Body of pancreas (tissue), 4 donors: ENCODE measurements around the gene PLA2G4C. TPM values are rescaled to one million over a fixed set of nuclear protein-coding genes. Genes with fewer than 3 reads are reported as not detected.

Experiments
- ATAC-seq: fragments of 150-250 bp; one replicate; pipeline ENCODE4 v1.9.1; 2016
- DNase-seq, 4 donors: peaks; one replicate each; pipeline ENCODE4 v3.0.0-alpha.2; 2019
- H3K27ac ChIP-seq, 4 donors: fragments of 200-600 bp; sonication (generic); 1 replicate in 3 of 4; 2 replicates in 1 of 4; pipeline versions ENCODE4 v1.5.1 to v1.6.1; 2016 to 2019; ENCODE audit warnings: mild to moderate bottlenecking in 1 of 4, mixed read lengths in 1 of 4, moderate library complexity in 1 of 4
- H3K27me3 ChIP-seq, 2 donors: fragments of 200-600 bp; sonication (generic); one replicate each; pipeline ENCODE4 v1.6.0; 2016; ENCODE audit warnings: mild to moderate bottlenecking in 1 of 2
- H3K36me3 ChIP-seq, 2 donors: fragments of 200-600 bp; sonication (generic); replicated peaks in 1 of 2; 2 replicates each; pipeline ENCODE4 v1.5.1; 2016; ENCODE audit warnings: low read depth in 2 of 2; ENCODE audit not compliant: insufficient read depth in 1 of 2
- H3K4me1 ChIP-seq: fragments of 200-600 bp; sonication (generic); one replicate; pipeline ENCODE4 v1.6.0; 2016
- H3K4me3 ChIP-seq, 2 donors: fragments of 200-600 bp; sonication (generic); 1 replicate in 1 of 2; 2 replicates in 1 of 2; pipeline ENCODE4 v1.5.1; 2016 to 2019
- H3K9me3 ChIP-seq, 3 donors: fragments of 200-600 bp; sonication (generic); 1 replicate in 2 of 3; 2 replicates in 1 of 3; pipeline ENCODE4 v1.5.1; 2016
- POLR2A ChIP-seq, 3 donors: fragments of 450-650 bp; IDR thresholded peaks; one replicate each; pipeline ENCODE4 v1.6.1; 2016; ENCODE audit warnings: antibody characterized with exemption in 3 of 3, mild to moderate bottlenecking in 2 of 3
- WGBS, 2 donors: methylation state at CpG; one replicate each; pipeline ENCODE4 v1.1.5; 2017; 5-methylcytosine and 5-hydroxymethylcytosine counted together
- intact Hi-C: fragments of 100-400 bp; cut with DNase I; formaldehyde crosslinking; loops from one replicate; pipeline ENCODE4 v1.15.1; 2023
- total RNA-seq, 2 donors: library from RNA; depleted of rRNA; stranded (reverse); fragments of >200 nt; gene quantifications; one replicate each; pipeline ENCODE4 v1.1.0, GENCODE V29; 2016
- TF ChIP-seq, protein P1 (sequence below), 7 experiments: fragments of 450-650 bp in 4 of 7; fragments of 200-600 bp in 3 of 7; sonication (generic) in 3 of 7; IDR thresholded peaks; one replicate each; pipeline ENCODE4 v1.5.1; 2016 to 2019; ENCODE audit warnings: antibody characterized with exemption in 7 of 7

The PLA2G4C gene
- total RNA-seq, 2 donors from 2014 or later = 4.4 to 10.9 TPM

DNA sequence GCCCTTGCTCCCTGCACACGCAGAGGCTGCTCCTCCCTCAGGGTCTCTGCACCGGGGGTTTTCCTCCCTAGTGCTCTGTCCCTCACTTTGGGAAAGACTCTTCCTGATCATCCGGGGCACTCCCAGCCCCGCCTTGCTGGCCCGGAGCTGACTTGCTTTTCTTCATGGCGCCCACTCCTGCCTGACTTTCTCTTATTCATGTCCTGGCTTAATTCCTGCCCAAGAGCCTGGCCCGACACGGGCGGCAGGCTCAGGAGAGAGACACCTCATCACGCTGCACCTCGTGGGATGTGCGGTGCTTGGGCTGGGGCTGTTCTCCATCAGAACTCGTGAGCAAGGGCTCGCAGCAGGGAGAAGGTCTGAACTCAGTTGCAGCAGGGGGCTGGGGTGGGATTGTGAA, 11.8 kb upstream of the PLA2G4C start:
- H3K27ac ChIP-seq = no peak overlapping the region

DNA sequence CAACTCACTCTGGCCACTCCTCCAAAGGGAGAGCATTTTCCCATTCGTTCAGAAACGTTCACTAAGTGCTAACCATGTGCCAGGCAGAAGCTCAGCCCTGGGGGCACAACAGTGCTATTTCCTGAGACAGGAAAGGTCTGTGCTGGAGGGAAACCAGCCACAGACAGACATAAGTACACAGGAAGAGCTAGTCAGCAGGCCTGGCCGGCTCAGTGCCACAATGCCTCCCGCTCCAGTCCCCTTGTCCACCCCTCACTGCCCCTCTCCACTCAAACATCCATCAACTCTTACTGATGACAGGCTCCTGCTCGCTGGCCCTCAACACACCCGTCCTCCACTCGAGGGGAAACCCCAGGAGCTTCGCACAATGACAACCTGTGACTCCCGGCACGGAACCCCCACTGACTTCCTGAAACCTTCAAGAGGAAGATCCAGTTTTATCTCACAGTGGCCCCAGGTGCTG, 11.3 kb upstream of the PLA2G4C start:
- 62 to 79% methylated on average over 10 of the region's 10 CpGs for whole genome bisulfite sequencing, 2 donors
- H3K27me3 ChIP-seq = no peaks in the 10 kb centered on the region
- H3K36me3 ChIP-seq = peaks cover 0 to 4% of the 10 kb centered on the region in 2 donors
- H3K9me3 ChIP-seq = no peaks in the 10 kb centered on the region
- intact Hi-C loops = no loop called here
- no peak overlapping the region for H3K27ac ChIP-seq
- ATAC-seq (peak; percentile 52), DNase-seq (no peak)
- no peak overlapping the region for H3K4me3 ChIP-seq
- no peak for TF ChIP-seq POLR2A (IDR thresholded peaks at IDR 0.05)
- TF ChIP-seq, protein P1, sequence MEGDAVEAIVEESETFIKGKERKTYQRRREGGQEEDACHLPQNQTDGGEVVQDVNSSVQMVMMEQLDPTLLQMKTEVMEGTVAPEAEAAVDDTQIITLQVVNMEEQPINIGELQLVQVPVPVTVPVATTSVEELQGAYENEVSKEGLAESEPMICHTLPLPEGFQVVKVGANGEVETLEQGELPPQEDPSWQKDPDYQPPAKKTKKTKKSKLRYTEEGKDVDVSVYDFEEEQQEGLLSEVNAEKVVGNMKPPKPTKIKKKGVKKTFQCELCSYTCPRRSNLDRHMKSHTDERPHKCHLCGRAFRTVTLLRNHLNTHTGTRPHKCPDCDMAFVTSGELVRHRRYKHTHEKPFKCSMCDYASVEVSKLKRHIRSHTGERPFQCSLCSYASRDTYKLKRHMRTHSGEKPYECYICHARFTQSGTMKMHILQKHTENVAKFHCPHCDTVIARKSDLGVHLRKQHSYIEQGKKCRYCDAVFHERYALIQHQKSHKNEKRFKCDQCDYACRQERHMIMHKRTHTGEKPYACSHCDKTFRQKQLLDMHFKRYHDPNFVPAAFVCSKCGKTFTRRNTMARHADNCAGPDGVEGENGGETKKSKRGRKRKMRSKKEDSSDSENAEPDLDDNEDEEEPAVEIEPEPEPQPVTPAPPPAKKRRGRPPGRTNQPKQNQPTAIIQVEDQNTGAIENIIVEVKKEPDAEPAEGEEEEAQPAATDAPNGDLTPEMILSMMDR (IDR thresholded peaks at IDR 0.05) = no peak
- no peaks in the 10 kb centered on the region for H3K4me1 ChIP-seq

More for the DNA sequence above, 11.8 kb upstream of the PLA2G4C start:
- H3K4me3 ChIP-seq = no peak overlapping the region
- intact Hi-C loops = no loop called here
- no peak for ATAC-seq
- no peaks in the 10 kb centered on the region for H3K9me3 ChIP-seq
- no peaks in the 10 kb centered on the region for H3K27me3 ChIP-seq
- peaks cover 0 to 4% of the 10 kb centered on the region in 2 donors for H3K36me3 ChIP-seq
- TF ChIP-seq, protein P1 (IDR thresholded peaks at IDR 0.05) = no peak
- no peak for TF ChIP-seq POLR2A (IDR thresholded peaks at IDR 0.05)
- no peak for DNase-seq
- no peaks in the 10 kb centered on the region for H3K4me1 ChIP-seq
- 53 to 93% methylated on average over 6 to 14 of the region's 14 CpGs for WGBS, 2 donors

DNA sequence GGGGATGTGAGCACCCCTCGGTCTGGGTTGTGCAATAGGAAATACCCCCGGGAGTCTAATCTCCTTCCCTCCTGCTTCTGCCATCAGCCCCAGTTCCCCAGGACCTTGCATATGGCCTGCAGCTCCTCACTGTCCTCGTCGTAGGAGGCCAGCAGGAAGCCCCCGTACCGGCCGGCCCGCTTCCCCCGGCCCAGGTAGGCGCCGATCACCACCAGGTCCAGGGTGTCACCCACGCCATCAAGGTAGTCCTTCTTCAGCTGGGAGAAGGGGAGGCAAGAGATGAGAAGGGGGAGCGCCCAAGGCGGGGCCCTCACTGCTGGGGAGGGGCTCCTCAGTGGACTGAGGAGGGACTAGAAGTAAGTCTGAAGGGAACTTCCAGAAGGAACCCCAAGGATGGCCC, 10.4 kb upstream of the PLA2G4C start:
- no peaks in the 10 kb centered on the region for H3K9me3 ChIP-seq
- H3K4me1 ChIP-seq = no peaks in the 10 kb centered on the region
- H3K4me3 ChIP-seq = no peak overlapping the region
- TF ChIP-seq, protein P1 (IDR thresholded peaks at IDR 0.05) = no peak
- no peak for TF ChIP-seq POLR2A (IDR thresholded peaks at IDR 0.05)
- H3K36me3 ChIP-seq = peaks cover 0 to 4% of the 10 kb centered on the region in 2 donors
- DNase-seq (no peak), ATAC-seq (no peak)
- H3K27ac ChIP-seq = no peak overlapping the region
- intact Hi-C loops = no loop called here
- WGBS, 2 donors = 91 to 92% methylated on average over 14 of the region's 14 CpGs
- H3K27me3 ChIP-seq = no peaks in the 10 kb centered on the region

DNA sequence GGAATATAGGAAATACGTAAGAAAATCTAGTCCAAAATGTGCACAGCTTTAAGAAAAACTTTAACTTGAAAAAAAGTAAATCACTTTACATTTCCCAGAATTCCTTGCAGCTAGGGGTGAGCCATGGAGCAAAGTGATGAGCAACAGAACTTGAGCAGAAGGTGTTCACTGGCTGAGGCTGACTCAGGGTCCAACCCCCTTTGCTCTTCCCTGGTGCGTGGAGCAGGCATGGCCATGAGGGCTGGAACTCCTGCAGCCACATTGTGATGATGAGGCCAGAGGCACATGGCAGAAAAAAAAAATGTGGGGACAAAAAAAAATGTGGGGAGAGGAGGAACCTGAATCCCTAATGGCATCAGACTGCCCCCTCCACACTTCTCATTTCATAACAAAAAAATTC, 9.9 kb upstream of the PLA2G4C start:
- intact Hi-C loops = no loop called here
- no peak overlapping the region for H3K4me3 ChIP-seq
- H3K9me3 ChIP-seq = no peaks in the 10 kb centered on the region
- ATAC-seq (no peak), DNase-seq (no peak)
- H3K27ac ChIP-seq = no peak overlapping the region
- TF ChIP-seq, protein P1 (IDR thresholded peaks at IDR 0.05) = no peak
- TF ChIP-seq POLR2A (IDR thresholded peaks at IDR 0.05) = no peak
- H3K36me3 ChIP-seq = peaks cover 0 to 4% of the 10 kb centered on the region in 2 donors
- 96 to 97% methylated on average over 2 of the region's 2 CpGs for WGBS, 2 donors
- no peaks in the 10 kb centered on the region for H3K27me3 ChIP-seq
- no peaks in the 10 kb centered on the region for H3K4me1 ChIP-seq

DNA sequence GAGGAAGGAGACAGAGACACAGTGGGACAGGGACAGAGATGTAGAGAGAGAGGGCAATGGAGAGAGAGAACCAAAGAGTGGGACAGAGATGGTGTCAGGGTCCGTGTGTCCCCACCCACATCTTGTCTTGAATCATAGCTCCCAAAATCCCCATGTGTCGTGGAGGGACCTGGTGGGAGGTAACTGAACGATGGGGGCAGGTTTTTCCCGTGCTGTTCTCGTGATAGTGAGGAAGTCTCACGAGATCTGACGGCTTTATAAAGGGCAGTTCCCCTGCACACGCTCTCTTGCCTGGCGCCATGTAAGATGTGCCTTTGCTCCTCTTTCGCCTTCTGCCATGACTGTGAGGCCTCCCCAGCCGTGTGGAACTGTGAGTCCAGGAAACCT, 7.5 kb upstream of the PLA2G4C start:
- H3K27ac ChIP-seq = no peak overlapping the region
- H3K4me3 ChIP-seq = no peak overlapping the region
- peaks cover 0 to 2% of the 10 kb centered on the region in 2 donors for H3K36me3 ChIP-seq
- no peak for ATAC-seq
- H3K4me1 ChIP-seq = no peaks in the 10 kb centered on the region
- TF ChIP-seq, protein P1 (IDR thresholded peaks at IDR 0.05) = no peak
- no peak for TF ChIP-seq POLR2A (IDR thresholded peaks at IDR 0.05)
- H3K27me3 ChIP-seq = no peaks in the 10 kb centered on the region
- intact Hi-C loops = no loop called here
- no peaks in the 10 kb centered on the region for H3K9me3 ChIP-seq
- WGBS, 2 donors = 79 to 88% methylated on average over 11 of the region's 11 CpGs
- DNase-seq = no peak
